ENCODE results near the gene MRFAP1L1. TPM values are rescaled to one million over a fixed set of nuclear protein-coding genes. Genes with fewer than 3 reads are reported as not detected.

MRFAP1L1 gene
- total RNA-seq, 3 donors from 2014 or later, result 24.2 to 49.0 (median 31.2) TPM

- no peak within 1 kb of the TSS for H3K4me3 ChIP-seq
- TF ChIP-seq CTCF (IDR thresholded peaks at IDR 0.05), result no peak
- intact Hi-C loops (cut with DNase I, micrococcal nuclease), result no loop called here
- H3K9me3 ChIP-seq, result no peaks in the 10 kb centered on the region
- peak; percentile 58 for ATAC-seq
- H3K4me1 ChIP-seq (ENCODE audit: low read depth), result peaks cover 36% of the 10 kb centered on the region
- DNase-seq, result peak; percentile 48 to 65 (median 53)
- H3K36me3 ChIP-seq (ENCODE audit: low read depth), result no peaks in the 10 kb centered on the region
Measured at GRCh38 chr4:6693231-6694176, 16.2 kb downstream of the MRFAP1L1 start, which contains the start of gene S100P. Gene S100P, plus strand, starts transcription at chr4:6693878. Its CDS starts 55 bp downstream, at chr4:6693933.

DNA sequence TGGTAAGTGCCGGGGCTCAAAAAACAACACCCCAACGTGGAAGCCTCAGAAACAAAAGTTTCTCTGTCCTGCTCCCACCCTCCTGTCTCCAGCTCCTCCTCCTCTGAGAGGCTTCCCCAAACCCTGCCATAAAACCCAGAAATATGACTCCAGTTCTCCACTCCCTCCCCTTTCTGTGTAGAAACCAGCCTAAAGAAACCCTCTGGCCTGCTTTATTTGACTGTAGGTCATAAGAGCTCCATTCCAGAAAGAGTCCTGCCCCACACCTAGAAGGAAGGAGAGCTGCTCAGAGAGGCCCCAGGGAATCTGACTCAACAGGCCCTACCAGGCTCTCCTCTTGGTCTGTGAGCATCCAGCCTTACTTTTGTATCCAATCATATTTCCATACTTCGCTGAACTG, 16.9 kb downstream of the MRFAP1L1 start:
- no peak overlapping the region for H3K4me3 ChIP-seq
- DNase-seq, result no peak
- no peak for ATAC-seq
- peaks cover 37% of the 10 kb centered on the region for H3K4me1 ChIP-seq (ENCODE audit: low read depth)
- no peaks in the 10 kb centered on the region for H3K36me3 ChIP-seq (ENCODE audit: low read depth)
- TF ChIP-seq CTCF (IDR thresholded peaks at IDR 0.05), result no peak
- H3K9me3 ChIP-seq, result no peaks in the 10 kb centered on the region
- intact Hi-C loops (cut with DNase I, micrococcal nuclease), result no loop called here

DNA sequence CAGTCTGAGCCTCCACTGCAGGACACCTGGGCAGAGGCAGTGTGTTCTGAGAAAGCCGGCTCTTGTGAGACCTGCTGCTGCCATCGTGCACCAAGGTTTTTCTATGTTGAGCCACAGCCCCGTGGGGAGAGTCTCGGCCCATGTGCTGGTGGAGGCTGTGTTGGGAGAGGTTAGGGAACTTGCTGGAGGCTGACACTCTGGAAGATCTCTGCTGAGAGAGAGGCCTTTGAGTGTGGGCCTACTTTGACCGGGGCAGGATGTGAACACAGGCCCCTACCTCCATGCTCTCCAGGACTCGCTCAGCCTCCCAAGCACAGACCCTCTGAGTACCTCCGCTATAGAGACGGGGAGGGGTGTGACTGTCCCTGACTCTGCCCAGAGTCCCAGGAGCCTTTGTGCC, 17.3 kb downstream of the MRFAP1L1 start:
- intact Hi-C loops (cut with DNase I, micrococcal nuclease), result no loop called here

DNA sequence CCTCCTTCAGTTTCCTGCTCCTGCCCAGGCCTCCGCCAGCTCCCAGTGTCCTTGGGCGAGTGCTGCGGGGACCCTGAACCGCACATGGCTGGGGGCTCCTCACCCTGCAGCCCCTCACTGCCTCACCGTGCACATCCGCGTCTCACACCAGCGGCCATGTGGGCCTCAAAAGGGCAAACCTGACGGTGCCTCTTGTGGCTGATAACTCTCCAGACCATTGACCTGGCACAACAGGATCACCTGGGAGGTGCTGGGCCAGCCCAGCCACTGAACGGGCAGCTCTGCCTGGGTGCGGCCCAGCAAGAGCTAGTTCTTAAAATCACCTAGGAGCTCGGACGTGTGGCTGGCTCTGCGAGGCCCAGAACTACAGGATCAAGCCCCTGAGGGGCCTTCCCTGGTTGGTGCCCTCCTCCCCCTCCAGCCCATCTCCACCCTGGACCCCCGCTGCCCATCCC, 20.1 kb downstream of the MRFAP1L1 start:
- peak; percentile 41 to 69 (median 55) for DNase-seq
- TF ChIP-seq CTCF (IDR thresholded peaks at IDR 0.05), result no peak
- ATAC-seq, result peak; percentile 62
- Histone ChIP-seq H3K4me3 (no peak overlapping the region), H3K36me3 (ENCODE audit: low read depth) (no peaks in the 10 kb centered on the region), H3K9me3 (no peaks in the 10 kb centered on the region), H3K4me1 (ENCODE audit: low read depth) (peaks cover 29% of the 10 kb centered on the region)
- intact Hi-C loops (cut with DNase I, micrococcal nuclease), result no loop called here

More for the DNA sequence above, 17.3 kb downstream of the MRFAP1L1 start:
- DNase-seq (no peak), ATAC-seq (no peak)
- Histone ChIP-seq H3K4me1 (ENCODE audit: low read depth) (peaks cover 37% of the 10 kb centered on the region), H3K4me3 (no peak overlapping the region), H3K9me3 (no peaks in the 10 kb centered on the region), H3K36me3 (ENCODE audit: low read depth) (no peaks in the 10 kb centered on the region)
- no peak for TF ChIP-seq CTCF (IDR thresholded peaks at IDR 0.05)

- H3K36me3 ChIP-seq (ENCODE audit: low read depth), result no peaks in the 10 kb centered on the region
- ATAC-seq, result peak; percentile 58
- intact Hi-C loops (cut with DNase I, micrococcal nuclease), result no loop called here
- peak; percentile 55 to 76 (median 61) for DNase-seq
- peaks cover 28% of the 10 kb centered on the region for H3K4me1 ChIP-seq (ENCODE audit: low read depth)
- no peak for TF ChIP-seq CTCF (IDR thresholded peaks at IDR 0.05)
- H3K9me3 ChIP-seq, result no peaks in the 10 kb centered on the region
- H3K4me3 ChIP-seq, result no peak overlapping the region
Measured at GRCh38 chr4:6688879-6689505, 20.7 kb downstream of the MRFAP1L1 start.

All from mucosa of descending colon (tissue), 3 donors.